HG03139 (cell line): ENCODE data around the gene TAC1.
"Not testable (repeated sequence)": the region's sequence is repeated elsewhere in the genome, so short reads cannot be mapped to it uniquely, and the experiment has no call there.

Experiments
- ATAC-seq: cut with Tn5 transposase; IDR thresholded peaks from one replicate; pipeline ENCODE4 v1.9.1; 2021; ENCODE audit not compliant: unreplicated experiment

Gene TAC1, protein sequence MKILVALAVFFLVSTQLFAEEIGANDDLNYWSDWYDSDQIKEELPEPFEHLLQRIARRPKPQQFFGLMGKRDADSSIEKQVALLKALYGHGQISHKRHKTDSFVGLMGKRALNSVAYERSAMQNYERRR

DNA sequence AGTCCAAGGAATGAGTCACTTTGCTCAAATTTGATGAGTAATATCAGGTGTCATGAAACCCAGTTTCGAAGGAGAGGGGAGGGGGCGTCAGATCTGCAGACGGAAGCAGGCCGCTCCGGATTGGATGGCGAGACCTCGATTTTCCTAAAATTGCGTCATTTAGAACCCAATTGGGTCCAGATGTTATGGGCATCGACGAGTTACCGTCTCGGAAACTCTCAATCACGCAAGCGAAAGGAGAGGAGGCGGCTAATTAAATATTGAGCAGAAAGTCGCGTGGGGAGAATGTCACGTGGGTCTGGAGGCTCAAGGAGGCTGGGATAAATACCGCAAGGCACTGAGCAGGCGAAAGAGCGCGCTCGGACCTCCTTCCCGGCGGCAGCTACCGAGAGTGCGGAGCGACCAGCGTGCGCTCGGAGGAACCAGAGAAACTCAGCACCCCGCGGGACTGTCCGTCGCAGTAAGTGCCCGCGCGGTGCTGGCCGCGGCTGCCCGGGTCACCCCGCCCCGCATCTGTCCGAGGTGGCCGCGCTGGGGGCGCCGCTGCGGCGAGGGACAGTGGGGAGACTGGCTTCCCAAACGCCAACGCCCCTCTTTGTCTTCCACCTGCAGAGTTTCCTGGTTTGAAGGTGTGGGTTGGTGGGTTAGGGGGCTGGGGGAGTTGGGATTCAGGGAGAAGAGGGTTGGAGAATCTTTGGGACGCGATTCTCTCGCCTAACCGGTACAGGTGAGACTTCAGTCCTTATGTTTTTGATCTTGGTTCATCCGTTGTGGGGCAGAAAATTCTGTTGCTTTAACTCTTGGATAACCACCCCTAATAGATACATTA, at the start of gene TAC1:
Gene TAC1 (plus strand): TSS at position 351 of the 829 bp plus-strand sequence. CDS start 527 bp downstream, outside the sequence.
- ATAC-seq = no peak

DNA sequence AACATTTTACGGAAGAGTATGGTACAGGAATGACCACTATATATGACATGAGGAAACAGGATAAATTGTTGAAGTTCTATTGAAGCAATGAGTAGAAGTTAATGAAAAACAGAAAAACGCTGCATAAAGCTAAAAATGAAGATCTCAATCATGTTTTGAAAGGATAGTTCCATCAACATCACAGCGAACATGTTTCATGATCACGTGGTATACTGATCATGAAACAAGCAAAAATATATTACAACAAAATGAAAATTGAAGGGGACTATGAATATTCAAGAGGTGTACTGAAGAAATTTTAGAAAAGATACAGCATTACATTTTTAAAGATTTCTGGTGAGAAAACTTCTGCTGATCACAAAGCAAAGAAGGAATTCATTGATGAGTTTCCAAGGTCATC, 45.9 kb upstream of the TAC1 start:
- ATAC-seq = no peak

DNA sequence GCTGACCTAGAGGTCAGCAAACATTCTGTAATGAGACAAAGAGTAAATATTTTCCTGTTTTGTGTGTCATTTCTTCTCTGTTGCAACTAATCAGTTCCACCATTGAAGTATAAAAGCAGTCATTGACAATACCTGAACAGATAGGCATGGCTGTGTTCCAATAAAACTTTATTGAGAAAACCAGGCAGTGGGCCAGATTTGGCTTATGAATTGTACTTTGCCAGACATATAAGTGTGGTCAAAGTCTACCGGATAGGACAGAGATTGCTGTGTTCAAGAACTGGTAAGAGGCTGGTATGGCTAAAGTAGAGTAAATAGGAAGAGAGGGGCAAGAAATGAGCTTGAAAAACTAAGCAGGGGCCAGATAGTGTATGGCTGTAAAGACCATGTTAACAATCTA, 38.3 kb upstream of the TAC1 start:
- ATAC-seq = no peak

DNA sequence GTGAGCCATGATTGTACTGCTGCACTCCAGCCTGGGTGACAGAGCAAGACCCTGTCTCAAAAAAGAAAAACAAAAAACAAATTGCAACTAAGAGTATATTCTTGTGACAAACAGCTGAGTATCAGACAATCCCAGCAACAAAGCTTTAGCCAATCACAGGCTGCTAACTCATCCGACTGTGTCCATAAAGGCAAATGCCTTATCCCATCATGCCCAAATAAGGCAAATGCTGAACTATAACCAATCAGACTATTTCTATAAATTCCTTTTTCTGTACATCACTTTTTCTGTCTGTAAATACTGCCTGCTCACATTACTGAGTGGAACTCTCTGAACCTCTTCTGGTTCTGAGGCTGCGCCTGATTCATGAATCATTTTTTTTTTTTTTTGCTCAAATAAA, 37.5 kb upstream of the TAC1 start:
- ATAC-seq = no peak

DNA sequence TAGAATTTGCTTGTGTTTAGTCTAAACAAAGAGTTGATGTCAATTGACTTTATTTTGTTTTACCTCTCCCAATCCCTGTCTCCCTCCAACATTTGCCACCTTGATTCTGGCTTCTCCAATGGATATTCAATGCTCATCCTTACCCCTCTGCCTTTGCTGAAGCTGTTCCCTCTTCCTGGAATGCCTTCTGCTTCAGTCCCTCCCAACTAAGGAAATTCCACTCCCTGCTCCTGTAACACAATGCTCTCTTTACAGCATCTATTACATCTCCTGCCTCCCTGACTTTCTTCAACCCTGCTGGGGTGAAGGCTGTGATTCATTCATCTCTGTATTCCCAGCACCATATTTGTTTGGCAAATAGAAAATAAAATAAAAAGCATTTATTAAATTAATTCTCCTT, 34.5 kb upstream of the TAC1 start:
- no peak for ATAC-seq

DNA sequence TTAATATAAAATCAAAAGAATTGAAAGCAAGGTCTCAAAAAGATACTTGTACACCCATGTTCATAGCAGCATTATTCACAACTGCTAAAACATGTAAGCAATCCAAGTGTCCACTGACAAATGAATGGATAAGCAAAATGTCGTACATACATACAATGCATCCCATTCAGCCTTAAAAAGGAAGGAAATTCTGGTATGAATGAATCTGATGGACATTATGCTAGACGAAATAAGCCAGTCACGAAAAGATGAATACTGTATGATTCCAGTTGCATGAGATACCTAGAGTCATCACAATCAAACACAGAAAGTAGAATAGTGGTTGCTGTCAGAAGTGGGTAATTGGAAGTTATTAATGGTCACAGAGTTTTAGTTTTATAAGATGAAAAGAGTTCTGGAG, 9.5 kb upstream of the TAC1 start:
- ATAC-seq = no peak

DNA sequence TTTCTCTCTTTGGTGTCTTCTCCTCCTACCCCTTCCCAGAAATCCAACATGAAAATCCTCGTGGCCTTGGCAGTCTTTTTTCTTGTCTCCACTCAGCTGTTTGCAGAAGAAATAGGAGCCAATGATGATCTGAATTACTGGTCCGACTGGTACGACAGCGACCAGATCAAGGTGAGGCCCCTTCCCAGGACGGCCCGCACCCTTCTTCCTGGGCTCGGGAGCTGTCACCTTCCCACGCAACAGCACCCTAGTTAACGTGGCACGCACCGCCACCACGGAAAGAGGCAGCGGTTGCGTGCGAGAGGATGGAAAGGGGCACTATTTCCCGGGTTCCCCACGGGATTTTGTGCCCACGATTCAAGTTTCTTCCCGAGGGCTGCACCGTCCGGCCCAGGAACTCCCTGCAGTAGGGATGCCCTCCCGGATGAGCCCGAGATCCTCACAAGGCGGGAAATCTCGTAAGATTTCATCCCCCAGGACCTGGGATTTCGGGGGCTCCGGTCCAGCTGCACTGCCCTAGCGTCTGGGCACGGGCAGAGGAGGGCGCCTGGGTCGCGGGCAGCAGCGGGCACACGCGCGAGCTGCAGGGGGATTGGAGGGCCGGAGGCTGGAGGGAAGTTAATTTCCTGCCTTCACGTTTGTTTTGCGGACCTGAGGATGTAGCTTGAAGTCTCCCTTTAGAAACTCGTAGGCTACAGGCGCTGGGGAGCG, 834 bp downstream of the TAC1 start:
- ATAC-seq = no peak

DNA sequence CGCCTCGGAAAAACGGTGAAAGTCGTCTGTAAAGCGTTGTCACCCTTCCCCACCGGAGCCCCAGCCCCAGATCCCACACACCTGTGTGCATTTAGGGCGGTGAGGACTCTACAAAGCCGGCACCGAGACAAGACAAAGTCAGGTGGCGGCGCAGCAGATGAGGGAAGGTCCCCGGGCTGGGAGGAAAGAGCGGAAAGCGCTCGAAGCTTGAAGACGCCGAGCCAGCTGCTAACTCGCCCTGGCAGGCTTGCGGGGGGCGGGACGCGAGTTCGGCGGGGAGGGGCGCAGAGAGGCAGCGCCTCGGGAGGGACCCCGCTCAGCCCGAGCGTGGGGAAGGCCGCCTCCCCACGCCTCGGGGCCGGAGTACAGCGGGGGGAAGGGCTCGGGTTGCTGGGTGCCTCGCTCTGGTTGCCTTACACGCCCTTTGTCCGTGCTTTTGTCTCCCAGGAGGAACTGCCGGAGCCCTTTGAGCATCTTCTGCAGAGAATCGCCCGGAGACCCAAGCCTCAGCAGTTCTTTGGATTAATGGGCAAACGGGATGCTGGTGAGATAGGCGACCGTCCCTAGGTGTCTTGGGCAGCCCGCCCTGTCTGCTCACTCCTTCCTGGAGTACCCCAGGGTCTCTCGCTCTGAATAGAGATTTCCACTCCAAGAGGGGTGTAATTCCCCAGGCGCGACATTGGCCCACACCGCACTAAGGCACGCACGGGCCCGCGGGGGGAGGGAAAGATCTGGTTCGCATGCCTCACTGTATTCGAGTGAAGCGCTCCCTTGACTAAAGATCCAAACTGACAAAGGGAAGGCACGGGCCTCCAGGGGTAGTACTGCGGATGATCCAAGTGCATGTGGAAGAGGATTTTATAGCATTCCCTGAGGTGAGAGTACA, 1.6 kb downstream of the TAC1 start:
- no peak for ATAC-seq

DNA sequence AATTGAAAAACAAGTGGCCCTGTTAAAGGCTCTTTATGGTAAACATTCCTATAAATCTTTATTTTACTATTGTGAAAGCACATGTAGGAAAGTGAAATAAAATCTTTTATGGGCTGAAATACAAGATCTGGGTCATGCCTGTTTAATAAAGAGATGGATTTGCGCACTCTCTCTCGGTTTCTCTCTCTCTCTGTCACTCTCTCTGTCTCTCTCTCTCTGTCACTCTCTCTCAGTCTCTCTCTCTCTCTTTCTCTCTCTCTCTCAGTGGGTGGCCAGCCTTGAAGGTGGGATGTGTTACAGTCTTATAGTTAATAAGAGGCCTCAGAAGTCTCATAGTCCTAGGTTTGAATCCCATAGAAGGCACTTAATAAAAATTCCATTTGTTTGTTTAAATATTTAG, 2.4 kb downstream of the TAC1 start:
- no peak for ATAC-seq

DNA sequence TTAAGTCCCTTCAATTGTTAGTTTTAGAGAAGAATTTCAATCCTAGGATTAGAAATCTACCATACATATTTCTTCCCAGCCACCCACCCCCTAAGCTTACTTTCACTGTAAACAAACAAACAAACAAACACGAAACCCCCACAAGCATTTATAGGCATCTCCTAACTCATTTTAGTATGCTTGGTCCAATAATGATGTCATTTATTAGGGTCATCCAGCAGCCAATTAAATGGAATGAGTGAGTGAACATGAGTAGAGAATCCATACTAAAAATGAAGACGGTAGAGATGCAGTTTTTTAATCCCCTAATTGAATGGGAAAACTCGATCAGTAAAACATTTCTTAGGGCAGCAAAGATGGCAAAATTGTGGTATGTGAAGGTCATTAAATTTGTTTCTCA, 3.2 kb downstream of the TAC1 start:
- no peak for ATAC-seq

DNA sequence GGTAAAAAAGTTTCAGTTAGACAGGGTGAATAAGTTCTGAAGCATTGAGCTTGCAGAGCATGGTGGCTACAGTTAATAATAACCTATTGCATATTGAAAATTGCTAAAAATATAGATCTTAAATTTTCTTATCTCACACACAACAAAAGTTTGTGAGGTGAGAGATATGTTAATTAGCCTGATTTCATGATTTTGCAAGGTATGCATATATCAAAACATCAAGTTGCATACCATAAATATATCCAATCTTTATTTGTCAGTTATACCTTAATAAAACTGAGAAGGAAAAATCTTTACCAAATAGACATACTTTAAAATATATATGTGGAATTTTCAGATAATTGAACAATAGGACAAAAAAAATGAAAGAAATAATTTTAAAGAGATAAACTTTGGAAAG, 16.6 kb downstream of the TAC1 start:
- no peak for ATAC-seq

DNA sequence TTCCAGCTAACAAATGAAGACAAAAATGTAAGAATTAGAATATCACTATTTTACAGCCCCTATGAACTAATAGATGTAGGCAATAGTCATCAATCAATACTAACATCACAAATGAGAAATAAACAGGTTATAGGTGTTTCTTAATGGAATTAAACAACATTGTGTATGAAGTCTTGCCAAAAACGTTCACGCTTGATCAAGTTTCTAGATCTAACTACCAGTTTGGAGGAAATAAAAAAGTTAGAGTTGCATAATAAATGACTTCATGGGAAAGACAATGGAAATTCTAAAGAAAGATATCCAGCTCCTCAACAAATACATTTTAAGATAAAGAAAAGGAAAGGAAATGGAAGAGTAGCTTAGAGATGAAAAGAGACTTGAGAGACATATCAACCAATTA, 19.7 kb downstream of the TAC1 start:
- ATAC-seq = no peak

DNA sequence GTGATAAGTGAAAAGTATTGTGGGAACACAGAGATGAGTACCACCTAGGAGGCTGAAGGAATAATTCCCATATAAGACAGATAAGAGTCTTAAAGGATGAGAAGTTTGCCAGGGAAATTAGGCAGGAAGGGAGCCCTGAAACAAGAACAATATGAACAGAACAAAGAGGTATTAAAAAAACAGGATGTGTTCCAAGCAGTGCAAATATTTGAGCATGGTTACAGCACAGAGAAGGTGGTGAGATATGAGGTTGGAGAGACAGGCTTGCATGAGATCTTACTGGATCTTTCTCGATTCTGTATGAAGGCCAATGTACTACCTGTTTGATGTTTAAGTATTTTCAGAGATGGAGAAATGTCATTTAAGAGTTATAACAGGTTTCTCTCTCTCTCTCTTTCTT, 20.3 kb downstream of the TAC1 start:
- ATAC-seq = no peak

DNA sequence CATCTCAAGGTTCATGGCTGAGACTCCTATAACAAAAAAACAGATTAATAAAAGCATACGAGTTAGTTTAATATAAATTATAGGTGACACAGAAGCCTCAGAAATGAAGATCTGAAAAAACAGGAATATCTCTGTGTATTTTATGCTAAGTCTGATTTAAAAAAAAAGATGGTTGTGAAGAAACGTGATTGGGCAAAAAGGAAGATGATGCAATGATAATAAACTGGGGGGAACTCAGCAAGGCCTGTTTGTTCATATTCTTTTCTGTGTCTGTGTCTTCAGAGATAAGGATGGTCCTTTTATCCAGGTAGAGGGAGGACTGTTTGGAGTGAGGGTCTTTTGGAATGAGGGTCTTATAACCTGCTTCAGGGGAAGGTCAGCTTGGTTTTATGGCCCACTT, 25.9 kb downstream of the TAC1 start:
- no peak for ATAC-seq

DNA sequence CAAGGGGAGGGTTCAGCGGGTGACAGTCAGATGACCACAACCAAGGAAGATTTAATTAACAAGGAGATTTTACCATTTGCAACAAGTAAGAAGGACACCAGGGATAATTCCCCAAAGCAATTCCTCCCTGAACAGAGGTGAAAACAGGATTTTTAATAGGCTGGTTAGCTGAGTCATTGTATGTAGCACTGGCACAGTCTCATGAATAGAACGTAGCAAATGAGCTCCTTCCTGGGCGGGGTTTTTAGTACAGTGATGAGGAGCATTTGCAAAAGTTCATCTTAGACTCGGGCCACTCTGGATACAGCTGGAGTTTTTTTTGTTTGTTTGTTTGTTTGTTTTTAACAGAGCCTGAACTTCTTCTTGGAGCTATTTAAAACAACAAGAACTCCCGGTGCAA, 39.0 kb downstream of the TAC1 start:
- ATAC-seq = no peak

DNA sequence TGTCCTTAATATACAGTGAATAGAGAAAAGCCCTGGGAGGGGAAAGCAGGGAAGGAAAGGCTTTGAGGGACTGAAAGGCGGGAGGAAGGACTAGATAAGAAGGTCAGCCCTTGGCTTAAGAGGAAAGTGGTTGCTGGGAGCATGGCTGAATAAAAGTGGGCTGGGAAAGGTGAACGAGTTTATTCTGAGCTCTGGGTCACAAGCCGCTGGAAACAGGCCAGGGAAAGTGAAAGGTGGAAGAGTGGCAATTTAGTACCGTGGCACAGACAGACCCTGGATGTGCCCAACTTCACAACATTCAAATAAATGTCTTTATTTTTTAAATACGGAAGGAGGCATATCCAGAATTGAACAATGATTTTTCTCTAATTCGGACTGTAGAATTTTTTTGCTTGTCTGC, 39.7 kb downstream of the TAC1 start:
- ATAC-seq = no peak

DNA sequence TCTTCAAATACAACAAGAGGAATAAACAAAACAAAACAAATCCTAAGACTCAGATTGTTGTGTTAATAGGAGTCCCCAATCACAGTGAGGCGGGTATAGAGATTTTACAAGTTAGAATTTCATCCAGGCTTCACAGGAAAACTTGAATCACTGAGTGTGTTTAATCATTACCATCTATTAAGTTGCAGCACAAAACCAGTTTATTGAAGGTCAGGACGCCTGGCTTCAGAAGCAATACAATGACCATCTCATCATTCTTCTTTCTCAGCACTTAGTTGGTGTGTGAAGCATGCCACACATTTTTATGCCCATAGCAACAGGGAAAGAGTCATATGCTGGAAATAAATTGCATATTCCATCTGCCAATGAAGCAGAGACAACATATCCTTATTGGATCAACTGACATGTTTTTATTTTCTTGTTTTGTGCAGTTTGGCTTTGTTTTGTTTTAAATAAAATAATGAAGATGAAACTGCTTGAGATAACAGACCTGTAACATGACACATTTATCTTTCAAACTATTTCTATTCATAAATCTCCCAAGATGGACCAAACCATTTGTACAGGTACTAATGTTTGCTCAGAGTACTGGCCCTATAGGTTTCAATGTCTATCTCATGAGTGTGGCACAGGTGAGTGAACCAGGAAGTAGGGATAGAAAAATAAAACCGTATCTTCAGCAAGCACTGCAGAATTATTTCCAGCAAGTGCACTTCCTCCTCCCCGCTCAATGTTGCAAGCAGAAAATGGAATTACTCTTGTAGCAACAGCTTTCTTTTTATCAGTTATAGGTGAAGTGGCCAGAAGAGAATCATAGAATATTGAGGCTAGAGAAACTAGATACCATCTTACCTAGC, 40.4 kb downstream of the TAC1 start:
- no peak for ATAC-seq

DNA sequence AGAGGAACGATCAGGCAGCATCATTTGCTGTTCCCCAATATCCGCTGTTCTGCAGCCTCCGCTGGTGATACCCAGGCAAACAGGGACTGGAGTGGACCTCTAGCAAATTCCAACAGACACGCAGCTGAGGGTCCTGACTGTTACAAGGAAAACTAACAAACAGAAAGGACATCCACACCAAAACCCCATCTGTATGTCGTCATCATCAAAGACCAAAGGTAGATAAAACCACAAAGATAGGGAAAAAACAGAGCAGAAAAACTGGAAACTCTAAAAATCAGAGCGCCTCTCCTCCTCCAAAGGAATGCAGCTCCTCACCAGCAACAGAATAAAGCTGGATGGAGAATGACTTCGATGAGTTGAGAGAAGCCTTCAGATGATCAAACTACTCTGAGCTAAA, 54.5 kb downstream of the TAC1 start:
- not testable (repeated sequence) for ATAC-seq
